ENCODE results near the gene PPIP5K2.

DNA sequence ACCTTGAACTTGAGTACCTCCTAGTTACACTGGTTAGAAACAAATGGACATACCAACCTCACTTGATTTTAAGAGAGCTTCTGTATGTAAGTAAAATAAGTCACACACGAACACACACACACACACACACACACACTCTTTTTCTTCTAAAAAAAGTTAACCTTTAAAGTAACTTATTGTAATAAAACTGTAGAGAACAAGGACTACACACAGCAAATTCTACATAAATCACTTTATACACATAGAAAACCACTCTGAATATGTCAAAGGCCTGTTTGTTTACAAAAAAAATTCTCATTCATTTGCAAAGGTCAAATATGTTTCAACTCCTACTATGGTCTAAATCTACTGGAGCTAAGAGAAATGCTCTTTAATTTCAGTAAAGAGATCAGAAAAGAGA is 29.3 kb upstream of the PPIP5K2 start:
- TF ChIP-seq, protein P1, sequence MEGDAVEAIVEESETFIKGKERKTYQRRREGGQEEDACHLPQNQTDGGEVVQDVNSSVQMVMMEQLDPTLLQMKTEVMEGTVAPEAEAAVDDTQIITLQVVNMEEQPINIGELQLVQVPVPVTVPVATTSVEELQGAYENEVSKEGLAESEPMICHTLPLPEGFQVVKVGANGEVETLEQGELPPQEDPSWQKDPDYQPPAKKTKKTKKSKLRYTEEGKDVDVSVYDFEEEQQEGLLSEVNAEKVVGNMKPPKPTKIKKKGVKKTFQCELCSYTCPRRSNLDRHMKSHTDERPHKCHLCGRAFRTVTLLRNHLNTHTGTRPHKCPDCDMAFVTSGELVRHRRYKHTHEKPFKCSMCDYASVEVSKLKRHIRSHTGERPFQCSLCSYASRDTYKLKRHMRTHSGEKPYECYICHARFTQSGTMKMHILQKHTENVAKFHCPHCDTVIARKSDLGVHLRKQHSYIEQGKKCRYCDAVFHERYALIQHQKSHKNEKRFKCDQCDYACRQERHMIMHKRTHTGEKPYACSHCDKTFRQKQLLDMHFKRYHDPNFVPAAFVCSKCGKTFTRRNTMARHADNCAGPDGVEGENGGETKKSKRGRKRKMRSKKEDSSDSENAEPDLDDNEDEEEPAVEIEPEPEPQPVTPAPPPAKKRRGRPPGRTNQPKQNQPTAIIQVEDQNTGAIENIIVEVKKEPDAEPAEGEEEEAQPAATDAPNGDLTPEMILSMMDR (IDR thresholded peaks at IDR 0.05), result no peak
- TF ChIP-seq POLR2A (IDR thresholded peaks at IDR 0.05), result no peak

All from right lobe of liver (tissue), 4 donors.